IPS DF 4.7 (cell line): ENCODE results near the gene UBIAD1.

Experiments
- DNase-seq: peaks from one replicate; pipeline ENCODE4 v3.0.0-alpha.2; 2013; ENCODE audit warnings: low spot score; ENCODE audit errors: extremely low read depth

The UBIAD1 gene

GRCh38 chr1:11309385-11309784 lies 36.4 kb downstream of the UBIAD1 start:
- no peak for DNase-seq

- DNase-seq = no peak
These were observed 39.1 kb downstream of the UBIAD1 start for GRCh38 chr1:11311816-11312755.

GRCh38 chr1:11314959-11315358 lies 42.0 kb downstream of the UBIAD1 start:
- DNase-seq = no peak

GRCh38 chr1:11316701-11317100 lies 43.7 kb downstream of the UBIAD1 start:
- DNase-seq = no peak

GRCh38 chr1:11318982-11319381 lies 46.0 kb downstream of the UBIAD1 start:
- DNase-seq = no peak

- DNase-seq = no peak
These were observed 47.3 kb downstream of the UBIAD1 start for GRCh38 chr1:11320153-11320936.

GRCh38 chr1:11321656-11322491 lies 48.9 kb downstream of the UBIAD1 start:
- no peak for DNase-seq

- DNase-seq = no peak
These were observed 51.7 kb downstream of the UBIAD1 start for GRCh38 chr1:11324567-11325165.

- no peak for DNase-seq
These were observed 53.1 kb downstream of the UBIAD1 start for GRCh38 chr1:11326070-11326469.

GRCh38 chr1:11328444-11328843 lies 55.4 kb downstream of the UBIAD1 start:
- DNase-seq = no peak

- no peak for DNase-seq
These were observed 57.4 kb downstream of the UBIAD1 start for GRCh38 chr1:11330411-11330810.

- no peak for DNase-seq
These were observed 58.3 kb downstream of the UBIAD1 start for GRCh38 chr1:11331036-11331944.

GRCh38 chr1:11331945-11332546 lies 59.0 kb downstream of the UBIAD1 start:
- no peak for DNase-seq

- DNase-seq = no peak
These were observed 60.6 kb downstream of the UBIAD1 start for GRCh38 chr1:11333631-11334030.

GRCh38 chr1:11334261-11334804 lies 61.3 kb downstream of the UBIAD1 start:
- no peak for DNase-seq

- DNase-seq = no peak
These were observed 61.8 kb downstream of the UBIAD1 start for GRCh38 chr1:11334821-11335220.

- DNase-seq = no peak
These were observed 62.5 kb downstream of the UBIAD1 start for GRCh38 chr1:11335417-11336056.

- no peak for DNase-seq
These were observed 64.6 kb downstream of the UBIAD1 start for GRCh38 chr1:11337580-11338073.
